HepG2 (cell line): ENCODE results near the gene CDH13. TPM values are rescaled to one million over a fixed set of nuclear protein-coding genes. Genes with fewer than 3 reads are reported as not detected.

Experiments used
- ATAC-seq: fragments of 200-7000 bp; cut with Tn5 transposase; 3 replicates; pipeline ENCODE4 v1.9.1; 2020; ENCODE audit warnings: mild to moderate bottlenecking, moderate library complexity
- BruUV-seq: library from RNA; stranded (reverse); fragments of 400-500 nt; replicated peaks from 2 replicates; lab custom pipeline; 2021; lab: Mats Ljungman, UMichigan
- CTCF ChIA-PET: fragments of 300-600 bp; formaldehyde crosslinking; extraction: SDS; loops from one replicate; lab custom pipeline; 2021; ENCODE audit warnings: low total read pairs, inconsistent platforms, low intra/inter-chr PET ratio; lab: Yijun Ruan, JAX
- POLR2A ChIA-PET: fragments of 350-600 bp; sonication (Branson Sonifier 250); formaldehyde crosslinking; loops from one replicate; lab custom pipeline; 2020; ENCODE audit warnings: antibody characterized with exemption, inconsistent platforms; lab: Yijun Ruan, JAX
- DNase-seq: peaks from one replicate; pipeline ENCODE4 v3.0.0-alpha.2; 2015; ENCODE audit warnings: low spot score
- FAIRE-seq: peaks from 3 replicates; lab custom pipeline; 2011; peaks lifted over from hg19 to GRCh38; lab: Jason Lieb, UNC
- H2AFZ ChIP-seq: one replicate; pipeline ENCODE4 v1.6.1; 2011; ENCODE audit warnings: low read length, inconsistent platforms
- H3K27ac ChIP-seq: fragments of 300-600 bp; 3 replicates; pipeline ENCODE4 v1.8.0; 2011; ENCODE audit warnings: mixed run types, mild to moderate bottlenecking, mixed read lengths, low read length, inconsistent platforms; ENCODE audit not compliant: insufficient read depth; ENCODE audit errors: extremely low read length
- H3K27me3 ChIP-seq, 2 experiments: fragments of 200-600 bp in 1 of 2; 2 replicates in 1 of 2; 3 replicates in 1 of 2; pipeline versions ENCODE4 v1.6.0 to v1.8.0; 2011; ENCODE audit warnings: low read length in 2 of 2, mild to moderate bottlenecking in 2 of 2, moderate library complexity in 2 of 2, inconsistent platforms in 1 of 2; ENCODE audit not compliant: insufficient read depth in 2 of 2, control insufficient read depth in 1 of 2
- H3K36me3 ChIP-seq, 2 experiments: fragments of 200-600 bp in 1 of 2; replicated peaks in 1 of 2; 2 replicates in 1 of 2; 3 replicates in 1 of 2; pipeline versions ENCODE4 v1.5.1 to v1.8.0; 2011; ENCODE audit warnings: low read length in 2 of 2, inconsistent platforms in 1 of 2; ENCODE audit not compliant: insufficient read depth in 2 of 2, control insufficient read depth in 1 of 2
- H3K4me1 ChIP-seq: 2 replicates; pipeline ENCODE4 v1.5.1; 2012; ENCODE audit warnings: low read length, inconsistent platforms; ENCODE audit not compliant: insufficient read depth
- H3K4me2 ChIP-seq: 2 replicates; pipeline ENCODE4 v1.6.0; 2011; ENCODE audit warnings: low read depth, low read length, inconsistent platforms
- H3K4me3 ChIP-seq, 3 experiments: fragments of 200-600 bp in 1 of 3; sonication (generic), shearing (Covaris generic) in 1 of 3; replicated peaks in 1 of 3; 2 replicates each; pipeline ENCODE4 v1.5.1; 2011 to 2016; ENCODE audit warnings: low read length in 3 of 3, inconsistent platforms in 2 of 3, low read depth in 2 of 3, mild to moderate bottlenecking in 2 of 3, control low read depth in 1 of 3, mixed read lengths in 1 of 3; ENCODE audit not compliant: insufficient read depth in 1 of 3
- H3K79me2 ChIP-seq: one replicate; pipeline ENCODE4 v1.6.1; 2011; ENCODE audit warnings: low read length, inconsistent platforms; ENCODE audit not compliant: insufficient read depth
- H3K9ac ChIP-seq: 2 replicates; pipeline ENCODE4 v1.6.0; 2011; ENCODE audit warnings: mild to moderate bottlenecking, low read depth, low read length, inconsistent platforms; ENCODE audit not compliant: insufficient read depth
- H3K9me3 ChIP-seq: 2 replicates; pipeline ENCODE4 v1.5.1; 2012; ENCODE audit warnings: mild to moderate bottlenecking, low read length
- H4K20me1 ChIP-seq: 2 replicates; pipeline ENCODE4 v1.6.0; 2011; ENCODE audit warnings: inconsistent platforms, mild to moderate bottlenecking, low read length, moderate library complexity; ENCODE audit not compliant: insufficient read depth
- ATAD3A ChIP-seq: sonication (generic); formaldehyde crosslinking; IDR thresholded peaks from 2 replicates; pipeline ENCODE4 v1.4.0; 2020; ENCODE audit warnings: missing genetic modification reagents
- FOXA1 ChIP-seq, 2 experiments: fragments of 450-650 bp in 1 of 2; sonication (generic) in 1 of 2; formaldehyde crosslinking in 1 of 2; IDR thresholded peaks; 2 replicates each; pipeline versions ENCODE4 v1.4.0 to v1.6.1; 2016 to 2020; ENCODE audit warnings: missing genetic modification reagents in 1 of 2
- HOXA9 ChIP-seq: sonication (generic); formaldehyde crosslinking; IDR thresholded peaks from 2 replicates; pipeline ENCODE4 v1.8.1; 2022; ENCODE audit warnings: missing genetic modification reagents, mild to moderate bottlenecking, moderate library complexity, borderline replicate concordance
- STAT6 ChIP-seq: sonication (generic); formaldehyde crosslinking; IDR thresholded peaks from 2 replicates; pipeline ENCODE4 v1.4.0; 2020; ENCODE audit warnings: missing genetic modification reagents, mild to moderate bottlenecking, borderline replicate concordance
- ZFP1 ChIP-seq: IDR thresholded peaks from 2 replicates; pipeline ENCODE4 v1.6.1; 2016
- ZNF280D ChIP-seq: sonication (generic); formaldehyde crosslinking; IDR thresholded peaks from 2 replicates; pipeline ENCODE4 v1.5.1; 2020; ENCODE audit warnings: mild to moderate bottlenecking, missing genetic modification reagents
- ZNF639 ChIP-seq: conservative IDR thresholded peaks from 2 replicates; pipeline ENCODE4 v1.6.1; 2018; ENCODE audit warnings: missing genetic modification reagents
- ZNF670 ChIP-seq: sonication (generic); formaldehyde crosslinking; IDR thresholded peaks from 2 replicates; pipeline ENCODE4 v1.8.0; 2022; ENCODE audit warnings: mild to moderate bottlenecking, missing genetic modification reagents, borderline replicate concordance
- ZNF713 ChIP-seq: sonication (generic); formaldehyde crosslinking; IDR thresholded peaks from 2 replicates; pipeline ENCODE4 v1.4.0; 2020; ENCODE audit warnings: mild to moderate bottlenecking, missing genetic modification reagents
- WGBS: methylation state at CpG from one replicate; pipeline ENCODE4 v1.1.6; 2017; ENCODE audit warnings: low lambda C conversion rate; 5-methylcytosine and 5-hydroxymethylcytosine counted together
- in situ Hi-C: cut with HindIII; loops from 2 replicates; pipeline ENCODE4 v1.10.0; 2017; ENCODE audit warnings: low pct_unique_long_range_greater_than_20kb; ENCODE audit not compliant: extremely low pct_ligation_motif_present
- intact Hi-C: fragments of 100-400 bp; cut with micrococcal nuclease; formaldehyde crosslinking; loops from one replicate; pipeline ENCODE4 v1.10.0; 2022; ENCODE audit not compliant: unreplicated experiment
- polyA plus RNA-seq, 8 experiments: library from polyadenylated mRNA; depleted of rRNA in 3 of 8; stranded (reverse) in 7 of 8; unstranded in 1 of 8; fragments of >200 nt; fragmentation: Illumina TruSeq in 4 of 8; extraction: Trizol in 4 of 8; gene quantifications; 2 replicates each; pipeline versions ENCODE4 v1.2.1 to v1.2.3, GENCODE V29; 2011 to 2016; ENCODE audit warnings: low read depth in 4 of 8, missing spikeins in 1 of 8, mixed read lengths in 1 of 8; ENCODE audit not compliant: insufficient read depth in 1 of 8
- total RNA-seq, 5 experiments: library from RNA; depleted of rRNA; stranded (reverse); fragments of >200 nt; fragmentation: Illumina TruSeq; extraction: Trizol; gene quantifications; 2 replicates each; pipeline ENCODE4 v1.2.3, GENCODE V29; 2016; ENCODE audit warnings: low read depth in 1 of 5

CDH13 gene
- total and polyA plus RNA-seq, 2 of the 13 experiments (the other 11 are each of a cell fraction or from before 2014, with no cell fraction given), result not detected

- no peak for TF ChIP-seq HOXA9 (CRISPR knock-in tag)
These were observed 1.3 kb downstream of the CDH13 start (continued) for GRCh38 chr16:82628088-82628423.

GRCh38 chr16:82628711-82629110, 1.9 kb downstream of the CDH13 start:
- H3K4me2 ChIP-seq, result no peak overlapping the region
- no peak overlapping the region for H3K9ac ChIP-seq
- 20% methylated on average over 3 of the region's 3 CpGs for WGBS
- FAIRE-seq, result no peak
- CTCF ChIA-PET, result no interaction called here
- no peak overlapping the region for H3K27ac ChIP-seq
- H3K4me3 ChIP-seq, result no peak overlapping the region
- no peaks in the 10 kb centered on the region for H3K36me3 ChIP-seq
- BruUV-seq, result no TSS peak
- H3K9me3 ChIP-seq, result no peaks in the 10 kb centered on the region
- POLR2A ChIA-PET, result no interaction called here
- H3K4me1 ChIP-seq, result no peaks in the 10 kb centered on the region
- no peak overlapping the region for H2AFZ ChIP-seq
- no peaks in the 10 kb centered on the region for H4K20me1 ChIP-seq
- ATAC-seq, result no peak
- intact Hi-C loops (no loop called here), in situ Hi-C loops (no loop called here)
- no peak for DNase-seq
- H3K27me3 ChIP-seq, result peaks cover 9 to 40% of the 10 kb centered on the region in 2 experiments; a peak in 4 of 5 replicates
- H3K79me2 ChIP-seq, result no peaks in the 10 kb centered on the region
- TF ChIP-seq ZNF670 (CRISPR knock-in tag), result no peak
- no peak for TF ChIP-seq ATAD3A
- no peak for TF ChIP-seq ZFP1 (CRISPR knock-in tag)
- no peak for TF ChIP-seq ZNF713
- TF ChIP-seq ZNF280D (CRISPR knock-in tag), result no peak
- no peak for TF ChIP-seq FOXA1 (IDR thresholded peaks at IDR 0.05)
- TF ChIP-seq FOXA1 (CRISPR knock-in tag; IDR thresholded peaks at IDR 0.05), result no peak
- no peak for TF ChIP-seq STAT6 (CRISPR knock-in tag)
- TF ChIP-seq ZNF639, result no peak
